ENCODE results near the gene PBX1.

DNA sequence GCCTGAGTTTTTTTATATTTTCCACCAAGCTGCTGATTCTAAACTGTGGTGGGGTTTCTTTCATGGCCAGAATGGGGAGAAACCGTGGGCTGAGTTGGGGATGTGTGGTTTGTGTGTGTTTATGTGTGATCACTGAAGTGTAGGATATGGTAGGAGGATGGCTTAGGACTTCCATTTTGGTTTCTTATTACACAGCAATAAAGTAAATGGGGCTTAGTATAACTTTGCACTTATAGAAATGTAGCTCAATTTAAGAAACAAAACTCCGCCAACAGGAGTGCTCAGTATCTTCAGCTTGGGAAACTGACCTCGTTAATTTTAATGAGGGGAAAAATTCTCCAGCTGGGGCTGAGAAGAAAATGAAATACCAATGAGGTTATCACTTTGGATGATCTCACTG is 77.8 kb downstream of the PBX1 start:
- TF ChIP-seq, protein P1, sequence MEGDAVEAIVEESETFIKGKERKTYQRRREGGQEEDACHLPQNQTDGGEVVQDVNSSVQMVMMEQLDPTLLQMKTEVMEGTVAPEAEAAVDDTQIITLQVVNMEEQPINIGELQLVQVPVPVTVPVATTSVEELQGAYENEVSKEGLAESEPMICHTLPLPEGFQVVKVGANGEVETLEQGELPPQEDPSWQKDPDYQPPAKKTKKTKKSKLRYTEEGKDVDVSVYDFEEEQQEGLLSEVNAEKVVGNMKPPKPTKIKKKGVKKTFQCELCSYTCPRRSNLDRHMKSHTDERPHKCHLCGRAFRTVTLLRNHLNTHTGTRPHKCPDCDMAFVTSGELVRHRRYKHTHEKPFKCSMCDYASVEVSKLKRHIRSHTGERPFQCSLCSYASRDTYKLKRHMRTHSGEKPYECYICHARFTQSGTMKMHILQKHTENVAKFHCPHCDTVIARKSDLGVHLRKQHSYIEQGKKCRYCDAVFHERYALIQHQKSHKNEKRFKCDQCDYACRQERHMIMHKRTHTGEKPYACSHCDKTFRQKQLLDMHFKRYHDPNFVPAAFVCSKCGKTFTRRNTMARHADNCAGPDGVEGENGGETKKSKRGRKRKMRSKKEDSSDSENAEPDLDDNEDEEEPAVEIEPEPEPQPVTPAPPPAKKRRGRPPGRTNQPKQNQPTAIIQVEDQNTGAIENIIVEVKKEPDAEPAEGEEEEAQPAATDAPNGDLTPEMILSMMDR (IDR thresholded peaks at IDR 0.05; ENCODE audit: low read length) = no peak
- TF ChIP-seq EZH2phosphoT487 (IDR thresholded peaks at IDR 0.05; ENCODE audit: low read length) = no peak
- TF ChIP-seq EZH2 (optimal IDR thresholded peaks at IDR 0.05; ENCODE audit: low read depth, low read length) = no peak
